Natural killer cell (primary cell): ENCODE data around the gene MYOM1. TPM values are rescaled to one million over a fixed set of nuclear protein-coding genes. Genes with fewer than 3 reads are reported as not detected.
A peak's percentile ranks its signal among the peaks of the same experiment; 100 is the strongest.

Source experiments
- ATAC-seq, 3 donors: fragments of 150-1000 bp in 2 of 3; fragments of 200-7000 bp in 1 of 3; cut with Tn5 transposase; 1 replicate in 1 of 3; 2 replicates in 2 of 3; pipeline ENCODE4 v1.10.0; 2021; ENCODE audit warnings: mild to moderate bottlenecking in 2 of 3, moderate library complexity in 2 of 3
- DNase-seq, 2 donors: peaks; one replicate each; pipeline versions ENCODE4 v3.0.0 to v3.0.0-alpha.2; 2013 to 2021; ENCODE audit warnings: mixed read lengths in 1 of 2
- H3K27ac ChIP-seq: one replicate; pipeline ENCODE4 v1.5.1; 2013; ENCODE audit warnings: mild to moderate bottlenecking, low read length
- H3K27me3 ChIP-seq: one replicate; pipeline ENCODE4 v1.6.1; 2013; ENCODE audit warnings: low read length; ENCODE audit not compliant: control insufficient read depth, insufficient read depth
- H3K36me3 ChIP-seq: one replicate; pipeline ENCODE4 v1.6.1; 2013; ENCODE audit warnings: low read length; ENCODE audit not compliant: control insufficient read depth, insufficient read depth
- H3K4me1 ChIP-seq: one replicate; pipeline ENCODE4 v1.6.1; 2013; ENCODE audit warnings: low read length; ENCODE audit not compliant: control insufficient read depth, insufficient read depth
- H3K4me3 ChIP-seq: one replicate; pipeline ENCODE4 v1.5.1; 2013; ENCODE audit warnings: low read length
- H3K9me3 ChIP-seq: one replicate; pipeline ENCODE4 v1.6.1; 2013; ENCODE audit warnings: low read length; ENCODE audit not compliant: control insufficient read depth, insufficient read depth
- H3K27ac Mint-ChIP-seq, 2 donors: one replicate each; pipeline ENCODE4 v1.8.0; 2022; ENCODE audit warnings: mild to moderate bottlenecking in 2 of 2, mixed read lengths in 2 of 2, moderate library complexity in 1 of 2
- H3K27me3 Mint-ChIP-seq, 2 donors: one replicate each; pipeline ENCODE4 v1.8.0; 2022; ENCODE audit warnings: low read depth in 2 of 2, mixed read lengths in 2 of 2
- H3K36me3 Mint-ChIP-seq: one replicate; pipeline ENCODE4 v1.8.0; 2022; ENCODE audit warnings: mixed read lengths
- H3K4me1 Mint-ChIP-seq, 2 donors: one replicate each; pipeline ENCODE4 v1.8.0; 2022; ENCODE audit warnings: mixed read lengths in 2 of 2
- H3K4me3 Mint-ChIP-seq: one replicate; pipeline ENCODE4 v1.8.0; 2022; ENCODE audit warnings: mild to moderate bottlenecking, moderate library complexity, mixed read lengths
- H3K9me3 Mint-ChIP-seq, 2 donors: one replicate each; pipeline ENCODE4 v1.8.0; 2022; ENCODE audit warnings: mixed read lengths in 2 of 2
- WGBS: methylation state at CpG from one replicate; pipeline ENCODE4 v1.1.7; 2013; ENCODE audit warnings: missing lambda C conversion rate; ENCODE audit not compliant: insufficient coverage; 5-methylcytosine and 5-hydroxymethylcytosine counted together
- intact Hi-C: fragments of 100-400 bp; cut with micrococcal nuclease; formaldehyde crosslinking; loops from one replicate; pipeline ENCODE4 v1.14.2; 2022
- total RNA-seq, 4 donors: library from RNA; stranded (reverse); fragments of 120-200 nt in 1 of 4; gene quantifications; one replicate each; pipeline versions ENCODE4 v1.2.3 to v1.2.4, GENCODE V29; 2013 to 2022
- TF ChIP-seq, protein P1 (sequence below): fragments of 200-600 bp; IDR thresholded peaks from one replicate; pipeline ENCODE4 v1.8.0; 2022; ENCODE audit warnings: antibody characterized with exemption

MYOM1 gene
- total RNA-seq, 3 donors from 2014 or later (not counting 1 experiment from before 2014, with no cell fraction given), result 1.7 to 5.8 (median 3.0) TPM

DNA sequence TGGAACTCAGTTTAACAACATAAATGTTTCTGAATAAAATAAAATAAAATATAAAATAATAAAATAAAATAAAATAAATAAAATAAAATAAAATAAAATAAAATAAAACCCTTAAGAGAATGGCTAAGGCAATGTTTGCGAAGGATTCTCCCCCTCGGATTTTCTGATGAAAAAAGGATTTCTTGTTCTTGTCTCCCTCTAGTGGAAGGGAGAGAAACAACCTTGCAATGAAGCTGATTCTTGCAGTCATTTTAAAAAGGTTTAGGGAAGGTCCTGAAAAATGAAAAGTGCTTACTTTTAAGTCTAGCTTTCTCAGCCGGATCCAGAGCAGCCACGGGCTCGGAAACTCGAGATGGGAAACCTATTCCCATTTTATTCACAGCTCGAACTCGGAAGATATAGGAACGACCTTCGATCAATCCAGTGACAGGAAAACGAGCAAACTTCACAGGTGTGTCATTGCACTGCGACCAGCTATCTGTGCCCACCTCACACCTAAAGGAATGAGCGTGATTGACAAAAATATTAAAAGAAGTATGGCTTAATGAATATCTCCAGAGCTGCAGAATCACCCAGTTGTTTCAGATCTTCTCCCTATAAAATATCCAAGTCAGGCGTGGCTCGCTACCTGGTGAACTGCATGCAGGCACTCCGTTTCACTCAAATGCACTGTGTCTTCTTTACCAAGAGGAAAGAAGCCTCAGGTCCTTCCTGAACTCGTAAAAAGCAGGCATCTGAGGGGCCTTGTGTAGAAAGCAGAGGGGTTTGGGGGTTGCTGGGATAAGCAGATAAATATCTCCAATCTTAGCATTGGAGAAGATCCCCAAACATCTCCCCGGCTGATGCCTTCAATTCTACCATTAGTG is 68.1 kb downstream of the MYOM1 start:
- H3K36me3 ChIP-seq, result no peaks in the 10 kb centered on the region
- H3K4me3 ChIP-seq, result no peak overlapping the region
- intact Hi-C loops, result loop anchor here (1.0 kb wide), 3 partner anchors 95 to 219 kb away; no protein-coding TSS in a partner anchor
- TF ChIP-seq, protein P1, sequence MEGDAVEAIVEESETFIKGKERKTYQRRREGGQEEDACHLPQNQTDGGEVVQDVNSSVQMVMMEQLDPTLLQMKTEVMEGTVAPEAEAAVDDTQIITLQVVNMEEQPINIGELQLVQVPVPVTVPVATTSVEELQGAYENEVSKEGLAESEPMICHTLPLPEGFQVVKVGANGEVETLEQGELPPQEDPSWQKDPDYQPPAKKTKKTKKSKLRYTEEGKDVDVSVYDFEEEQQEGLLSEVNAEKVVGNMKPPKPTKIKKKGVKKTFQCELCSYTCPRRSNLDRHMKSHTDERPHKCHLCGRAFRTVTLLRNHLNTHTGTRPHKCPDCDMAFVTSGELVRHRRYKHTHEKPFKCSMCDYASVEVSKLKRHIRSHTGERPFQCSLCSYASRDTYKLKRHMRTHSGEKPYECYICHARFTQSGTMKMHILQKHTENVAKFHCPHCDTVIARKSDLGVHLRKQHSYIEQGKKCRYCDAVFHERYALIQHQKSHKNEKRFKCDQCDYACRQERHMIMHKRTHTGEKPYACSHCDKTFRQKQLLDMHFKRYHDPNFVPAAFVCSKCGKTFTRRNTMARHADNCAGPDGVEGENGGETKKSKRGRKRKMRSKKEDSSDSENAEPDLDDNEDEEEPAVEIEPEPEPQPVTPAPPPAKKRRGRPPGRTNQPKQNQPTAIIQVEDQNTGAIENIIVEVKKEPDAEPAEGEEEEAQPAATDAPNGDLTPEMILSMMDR, result peak; percentile 94
- no peaks in the 10 kb centered on the region for H3K9me3 ChIP-seq
- Mint-ChIP-seq H3K27me3 (no peaks in the 10 kb centered on the region), H3K4me3 (no peak overlapping the region), H3K27ac (no peak overlapping the region), H3K36me3 (no peaks in the 10 kb centered on the region), H3K9me3 (no peaks in the 10 kb centered on the region), H3K4me1 (peaks cover 0 to 4% of the 10 kb centered on the region in 2 donors)
- DNase-seq (peak in 1 of 2 donors; percentile 61), ATAC-seq (peak in 2 of 3 donors; percentile 44 to 46)
- no peaks in the 10 kb centered on the region for H3K27me3 ChIP-seq
- H3K4me1 ChIP-seq, result peaks cover 3% of the 10 kb centered on the region
- no peak overlapping the region for H3K27ac ChIP-seq
- 59% methylated on average over 17 of the region's 18 CpGs for WGBS

DNA sequence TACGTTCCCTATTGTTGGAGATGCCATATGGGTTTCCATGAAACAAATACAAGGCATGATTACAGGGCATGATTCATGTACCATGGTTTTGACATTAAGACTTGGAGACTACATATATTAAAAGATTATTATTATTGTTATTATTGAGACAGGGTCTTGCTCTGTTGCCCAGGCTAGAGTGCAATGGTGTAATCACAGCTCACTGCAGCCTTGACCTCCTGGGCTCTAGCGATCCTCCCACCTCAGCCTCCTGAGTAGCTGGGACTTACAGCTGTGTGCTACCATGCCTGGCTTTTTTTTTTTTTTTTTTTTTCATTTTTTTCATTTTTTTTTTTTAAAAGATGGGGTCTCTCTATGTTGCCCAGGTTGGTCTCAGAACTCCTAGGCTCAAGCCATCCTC is 69.1 kb downstream of the MYOM1 start:
- Histone ChIP-seq H3K27me3 (no peaks in the 10 kb centered on the region), H3K4me3 (no peak overlapping the region), H3K27ac (no peak overlapping the region), H3K36me3 (no peaks in the 10 kb centered on the region), H3K4me1 (peaks cover 3% of the 10 kb centered on the region), H3K9me3 (no peaks in the 10 kb centered on the region)
- no peak for ATAC-seq
- Mint-ChIP-seq H3K36me3 (no peaks in the 10 kb centered on the region), H3K4me1 (peaks cover 0 to 4% of the 10 kb centered on the region in 2 donors), H3K4me3 (no peak overlapping the region), H3K27me3 (no peaks in the 10 kb centered on the region), H3K27ac (no peak overlapping the region), H3K9me3 (no peaks in the 10 kb centered on the region)
- no peak for DNase-seq
- TF ChIP-seq, protein P1, result no peak
- WGBS, result 100% methylated on average over 1 of the region's 2 CpGs
- intact Hi-C loops, result loop anchor here (1.0 kb wide), 3 partner anchors 96 to 218 kb away; no protein-coding TSS in a partner anchor

DNA sequence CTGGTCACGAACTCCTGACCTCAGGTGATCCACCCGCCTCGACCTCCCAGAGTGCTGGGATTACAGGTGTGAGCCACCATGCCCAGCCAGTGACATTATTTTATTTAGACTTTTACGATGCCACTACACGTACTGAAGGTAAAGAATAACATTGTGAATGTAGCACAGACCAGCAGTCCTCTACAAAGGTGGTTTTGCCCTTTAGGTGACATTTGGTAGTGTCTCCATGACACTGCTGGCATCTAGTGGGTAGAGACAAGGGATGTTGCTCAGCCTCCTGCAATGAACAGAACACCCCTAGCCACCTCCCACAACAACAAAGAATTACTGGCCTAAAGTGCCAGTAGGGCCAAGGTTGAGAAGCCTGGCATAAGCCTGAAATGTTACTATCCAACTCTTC is 69.5 kb downstream of the MYOM1 start:
- Histone ChIP-seq H3K27me3 (no peaks in the 10 kb centered on the region), H3K4me3 (no peak overlapping the region), H3K4me1 (peaks cover 3% of the 10 kb centered on the region), H3K36me3 (no peaks in the 10 kb centered on the region), H3K9me3 (no peaks in the 10 kb centered on the region), H3K27ac (no peak overlapping the region)
- H3K4me1 Mint-ChIP-seq, result peaks cover 0 to 4% of the 10 kb centered on the region in 2 donors
- H3K9me3 Mint-ChIP-seq, result no peaks in the 10 kb centered on the region
- no peaks in the 10 kb centered on the region for H3K36me3 Mint-ChIP-seq
- no peak overlapping the region for H3K4me3 Mint-ChIP-seq
- intact Hi-C loops, result no loop called here
- WGBS, result 89% methylated on average over 5 of the region's 5 CpGs
- TF ChIP-seq, protein P1, result no peak
- no peak overlapping the region for H3K27ac Mint-ChIP-seq
- no peaks in the 10 kb centered on the region for H3K27me3 Mint-ChIP-seq
- ATAC-seq (peak in 1 of 3 donors; percentile 30), DNase-seq (no peak)
